K562 (cell line): ENCODE data around the gene SCMH1. TPM values are rescaled to one million over a fixed set of nuclear protein-coding genes. Genes with fewer than 3 reads are reported as not detected.

Experiments used
- CBFA2T3 ChIP-seq: fragments of 450-650 bp; IDR thresholded peaks from 2 replicates; pipeline ENCODE4 v1.6.1; 2017
- CSDE1 ChIP-seq, 2 experiments: fragments of 450-650 bp; IDR thresholded peaks; 2 replicates each; pipeline ENCODE4 v1.6.1; 2016; ENCODE audit warnings: mild to moderate bottlenecking in 1 of 2
- ETV5 ChIP-seq: sonication (generic); formaldehyde crosslinking; IDR thresholded peaks from 2 replicates; pipeline ENCODE4 v1.4.0; 2020; ENCODE audit warnings: low read depth, mild to moderate bottlenecking, missing genetic modification reagents
- HSF4 ChIP-seq: fragments of 250-450 bp; sonication (Bioruptor Pico); IDR thresholded peaks from 2 replicates; pipeline ENCODE4 v2.1.2; 2022; ENCODE audit warnings: mild to moderate bottlenecking, moderate library complexity, borderline replicate concordance
- KDM2B ChIP-seq: fragments of 250-450 bp; sonication (Bioruptor Pico); IDR thresholded peaks from 2 replicates; pipeline ENCODE4 v1.8.0; 2021; ENCODE audit warnings: mild to moderate bottlenecking, moderate library complexity
- KLF16 ChIP-seq: IDR thresholded peaks from 2 replicates; pipeline ENCODE4 v1.6.1; 2016; ENCODE audit warnings: antibody characterized with exemption
- LARP7 ChIP-seq: fragments of 450-650 bp; IDR thresholded peaks from 2 replicates; pipeline ENCODE4 v1.6.1; 2016
- LCOR ChIP-seq: sonication (generic); formaldehyde crosslinking; IDR thresholded peaks from 2 replicates; pipeline ENCODE4 v1.8.0; 2022; ENCODE audit warnings: mild to moderate bottlenecking, missing genetic modification reagents
- POLR2AphosphoS2 ChIP-seq: IDR thresholded peaks from 2 replicates; pipeline ENCODE4 v1.6.1; 2012; ENCODE audit warnings: low read length, improper control_type of control experiment
- RAD21 ChIP-seq, 2 experiments: fragments of 250-450 bp in 1 of 2; fragments of 450-650 bp in 1 of 2; sonication (Bioruptor Pico) in 1 of 2; formaldehyde crosslinking in 1 of 2; IDR thresholded peaks in 1 of 2; conservative IDR thresholded peaks in 1 of 2; 2 replicates each; pipeline versions ENCODE4 v1.4.0 to v1.8.0; 2020 to 2022; ENCODE audit warnings: mild to moderate bottlenecking in 2 of 2, moderate library complexity in 1 of 2
- RBBP5 ChIP-seq: fragments of 200-600 bp; sonication (generic); IDR thresholded peaks from 2 replicates; pipeline ENCODE4 v1.6.1; 2012; ENCODE audit warnings: borderline replicate concordance, mild to moderate bottlenecking, low read length, control low read depth, inconsistent platforms; ENCODE audit not compliant: insufficient read depth, poor library complexity, severe bottlenecking
- SMAD3 ChIP-seq: fragments of 450-650 bp; formaldehyde crosslinking; conservative IDR thresholded peaks from 2 replicates; pipeline ENCODE4 v1.4.0; 2020; ENCODE audit warnings: mild to moderate bottlenecking
- ZNF165 ChIP-seq: fragments of 250-450 bp; sonication (Bioruptor Pico); IDR thresholded peaks from 2 replicates; pipeline ENCODE4 v1.4.0; 2020; ENCODE audit warnings: borderline replicate concordance
- polyA plus RNA-seq, 8 experiments: library from polyadenylated mRNA; depleted of rRNA in 4 of 8; stranded (reverse) in 5 of 8; unstranded in 3 of 8; fragments of >200 nt; fragmentation: Nextera tagmentation in 2 of 8; fragmentation: Illumina TruSeq in 1 of 8; extraction: Ambion mirVana in 2 of 8; extraction: Trizol in 1 of 8; gene quantifications; 2 replicates each; pipeline versions ENCODE4 v1.2.1 to v1.2.3, GENCODE V29; 2011 to 2014; ENCODE audit warnings: inconsistent platforms in 1 of 8, missing spikeins in 1 of 8
- total RNA-seq, 7 experiments: library from RNA; depleted of rRNA in 6 of 7; stranded (reverse); fragments of >200 nt in 6 of 7; fragmentation: Illumina TruSeq in 2 of 7; extraction: Trizol in 2 of 7; gene quantifications; 2 replicates each; pipeline versions ENCODE4 v1.2.1 to v1.2.3, GENCODE V29; 2011 to 2021; ENCODE audit warnings: low replicate concordance in 1 of 7
- TF ChIP-seq, protein P1 (sequence below): fragments of 250-450 bp; sonication (Bioruptor Pico); IDR thresholded peaks from 2 replicates; pipeline ENCODE4 v1.4.0; 2020
- TF ChIP-seq, protein P2 (sequence below), 2 experiments: IDR thresholded peaks in 1 of 2; conservative IDR thresholded peaks in 1 of 2; 2 replicates each; pipeline ENCODE4 v1.6.1; 2016; ENCODE audit warnings: low read depth in 2 of 2, mild to moderate bottlenecking in 1 of 2, missing compliant biosample characterization in 1 of 2, missing genetic modification characterization in 1 of 2, moderate library complexity in 1 of 2
- TF ChIP-seq, protein P3 (sequence below): fragments of 250-450 bp; sonication (Bioruptor Pico); IDR thresholded peaks from 2 replicates; pipeline ENCODE4 v1.8.0; 2021; ENCODE audit warnings: mild to moderate bottlenecking, moderate library complexity

Gene SCMH1
- total and polyA plus RNA-seq, 9 of the 15 experiments (the other 6 are each of a cell fraction or from before 2014, with no cell fraction given) = 8.5 to 37.0 (median 26.8) TPM

DNA sequence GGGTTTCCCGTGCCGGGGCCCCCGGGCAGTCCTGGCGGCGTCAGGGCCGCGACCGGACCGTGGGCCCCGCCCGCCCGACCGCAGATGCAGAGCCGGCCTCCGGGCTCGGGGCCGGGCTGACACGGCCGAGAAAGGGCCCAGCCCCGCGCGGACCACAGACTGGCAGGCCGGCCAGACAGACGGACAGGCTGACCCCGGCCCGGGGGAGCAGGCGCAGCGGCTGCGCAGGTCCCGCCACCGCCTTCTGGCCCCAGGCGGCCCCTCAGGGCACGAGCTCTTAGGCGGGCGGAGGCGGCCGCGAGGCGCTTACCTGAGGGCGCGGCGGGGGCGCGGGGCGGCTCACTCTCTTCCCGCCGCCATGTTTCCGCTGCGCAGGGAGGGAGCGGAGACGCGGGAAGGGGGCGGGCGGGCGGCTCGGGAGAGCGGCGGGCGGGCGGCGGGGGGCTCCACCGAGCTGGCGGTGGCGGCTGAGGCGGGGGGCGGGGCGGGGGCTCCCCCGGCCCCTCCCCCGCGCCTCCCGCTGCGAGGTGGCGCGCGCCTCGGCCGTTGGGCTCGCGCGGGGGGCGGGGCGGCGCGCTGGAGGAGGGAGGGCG is at the start of gene SCMH1 (continued):
- TF ChIP-seq, protein P1, sequence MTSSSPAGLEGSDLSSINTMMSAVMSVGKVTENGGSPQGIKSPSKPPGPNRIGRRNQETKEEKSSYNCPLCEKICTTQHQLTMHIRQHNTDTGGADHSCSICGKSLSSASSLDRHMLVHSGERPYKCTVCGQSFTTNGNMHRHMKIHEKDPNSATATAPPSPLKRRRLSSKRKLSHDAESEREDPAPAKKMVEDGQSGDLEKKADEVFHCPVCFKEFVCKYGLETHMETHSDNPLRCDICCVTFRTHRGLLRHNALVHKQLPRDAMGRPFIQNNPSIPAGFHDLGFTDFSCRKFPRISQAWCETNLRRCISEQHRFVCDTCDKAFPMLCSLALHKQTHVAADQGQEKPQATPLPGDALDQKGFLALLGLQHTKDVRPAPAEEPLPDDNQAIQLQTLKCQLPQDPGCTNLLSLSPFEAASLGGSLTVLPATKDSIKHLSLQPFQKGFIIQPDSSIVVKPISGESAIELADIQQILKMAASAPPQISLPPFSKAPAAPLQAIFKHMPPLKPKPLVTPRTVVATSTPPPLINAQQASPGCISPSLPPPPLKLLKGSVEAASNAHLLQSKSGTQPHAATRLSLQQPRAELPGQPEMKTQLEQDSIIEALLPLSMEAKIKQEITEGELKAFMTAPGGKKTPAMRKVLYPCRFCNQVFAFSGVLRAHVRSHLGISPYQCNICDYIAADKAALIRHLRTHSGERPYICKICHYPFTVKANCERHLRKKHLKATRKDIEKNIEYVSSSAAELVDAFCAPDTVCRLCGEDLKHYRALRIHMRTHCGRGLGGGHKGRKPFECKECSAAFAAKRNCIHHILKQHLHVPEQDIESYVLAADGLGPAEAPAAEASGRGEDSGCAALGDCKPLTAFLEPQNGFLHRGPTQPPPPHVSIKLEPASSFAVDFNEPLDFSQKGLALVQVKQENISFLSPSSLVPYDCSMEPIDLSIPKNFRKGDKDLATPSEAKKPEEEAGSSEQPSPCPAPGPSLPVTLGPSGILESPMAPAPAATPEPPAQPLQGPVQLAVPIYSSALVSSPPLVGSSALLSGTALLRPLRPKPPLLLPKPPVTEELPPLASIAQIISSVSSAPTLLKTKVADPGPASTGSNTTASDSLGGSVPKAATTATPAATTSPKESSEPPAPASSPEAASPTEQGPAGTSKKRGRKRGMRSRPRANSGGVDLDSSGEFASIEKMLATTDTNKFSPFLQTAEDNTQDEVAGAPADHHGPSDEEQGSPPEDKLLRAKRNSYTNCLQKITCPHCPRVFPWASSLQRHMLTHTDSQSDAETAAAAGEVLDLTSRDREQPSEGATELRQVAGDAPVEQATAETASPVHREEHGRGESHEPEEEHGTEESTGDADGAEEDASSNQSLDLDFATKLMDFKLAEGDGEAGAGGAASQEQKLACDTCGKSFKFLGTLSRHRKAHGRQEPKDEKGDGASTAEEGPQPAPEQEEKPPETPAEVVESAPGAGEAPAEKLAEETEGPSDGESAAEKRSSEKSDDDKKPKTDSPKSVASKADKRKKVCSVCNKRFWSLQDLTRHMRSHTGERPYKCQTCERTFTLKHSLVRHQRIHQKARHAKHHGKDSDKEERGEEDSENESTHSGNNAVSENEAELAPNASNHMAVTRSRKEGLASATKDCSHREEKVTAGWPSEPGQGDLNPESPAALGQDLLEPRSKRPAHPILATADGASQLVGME (CRISPR knock-in tag) = peak; percentile 66; the same call in 1 of the 2 replicates
- TF ChIP-seq SMAD3 (CRISPR knock-in tag) (no peak), ZNF165 (CRISPR knock-in tag) (no peak), LCOR (CRISPR knock-in tag) (no peak), RAD21 (CRISPR knock-in tag; conservative IDR thresholded peaks at IDR 0.05 in 1 of 2, IDR thresholded peaks at IDR 0.05 in 1 of 2) (no peak), POLR2AphosphoS2 (no peak), CSDE1 (IDR thresholded peaks at IDR 0.05) (no peak; a peak in 1 of 4 replicates), LARP7 (no peak), CBFA2T3 (no peak), HSF4 (CRISPR knock-in tag) (no peak), KDM2B (CRISPR knock-in tag) (no peak; the same call in 1 of the 2 replicates), RBBP5 (peak; percentile 86), ETV5 (CRISPR knock-in tag) (no peak; the same call in 1 of the 2 replicates), KLF16 (no peak)
- TF ChIP-seq, protein P2, sequence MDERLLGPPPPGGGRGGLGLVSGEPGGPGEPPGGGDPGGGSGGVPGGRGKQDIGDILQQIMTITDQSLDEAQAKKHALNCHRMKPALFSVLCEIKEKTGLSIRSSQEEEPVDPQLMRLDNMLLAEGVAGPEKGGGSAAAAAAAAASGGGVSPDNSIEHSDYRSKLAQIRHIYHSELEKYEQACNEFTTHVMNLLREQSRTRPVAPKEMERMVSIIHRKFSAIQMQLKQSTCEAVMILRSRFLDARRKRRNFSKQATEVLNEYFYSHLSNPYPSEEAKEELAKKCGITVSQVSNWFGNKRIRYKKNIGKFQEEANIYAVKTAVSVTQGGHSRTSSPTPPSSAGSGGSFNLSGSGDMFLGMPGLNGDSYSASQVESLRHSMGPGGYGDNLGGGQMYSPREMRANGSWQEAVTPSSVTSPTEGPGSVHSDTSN (CRISPR knock-in tag; IDR thresholded peaks at IDR 0.05; ENCODE audit: low read depth) = no peak
- TF ChIP-seq, protein P2 (tag; conservative IDR thresholded peaks at IDR 0.05; ENCODE audit: low read depth) = no peak
- TF ChIP-seq, protein P3, sequence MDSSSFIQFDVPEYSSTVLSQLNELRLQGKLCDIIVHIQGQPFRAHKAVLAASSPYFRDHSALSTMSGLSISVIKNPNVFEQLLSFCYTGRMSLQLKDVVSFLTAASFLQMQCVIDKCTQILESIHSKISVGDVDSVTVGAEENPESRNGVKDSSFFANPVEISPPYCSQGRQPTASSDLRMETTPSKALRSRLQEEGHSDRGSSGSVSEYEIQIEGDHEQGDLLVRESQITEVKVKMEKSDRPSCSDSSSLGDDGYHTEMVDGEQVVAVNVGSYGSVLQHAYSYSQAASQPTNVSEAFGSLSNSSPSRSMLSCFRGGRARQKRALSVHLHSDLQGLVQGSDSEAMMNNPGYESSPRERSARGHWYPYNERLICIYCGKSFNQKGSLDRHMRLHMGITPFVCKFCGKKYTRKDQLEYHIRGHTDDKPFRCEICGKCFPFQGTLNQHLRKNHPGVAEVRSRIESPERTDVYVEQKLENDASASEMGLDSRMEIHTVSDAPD (CRISPR knock-in tag) = no peak
